Femur (tissue), 1 donor: ENCODE data around the gene JADE2.

Experiments
- DNase-seq: peaks from one replicate; pipeline ENCODE4 v3.0.0-alpha.2; 2017

JADE2 gene

GRCh38 chr5:134571693-134572405 is 46.4 kb downstream of the JADE2 start:
- no peak for DNase-seq

- no peak for DNase-seq
These were observed 47.3 kb downstream of the JADE2 start for GRCh38 chr5:134572811-134573210.

- DNase-seq = no peak
These were observed 49.1 kb downstream of the JADE2 start for GRCh38 chr5:134574521-134574920.

GRCh38 chr5:134575316-134575715 is 49.8 kb downstream of the JADE2 start:
- no peak for DNase-seq

- DNase-seq = no peak
These were observed 51.0 kb downstream of the JADE2 start for GRCh38 chr5:134576386-134577021.

- DNase-seq = no peak
These were observed 51.7 kb downstream of the JADE2 start for GRCh38 chr5:134577022-134577795.

GRCh38 chr5:134577796-134578577 is 52.5 kb downstream of the JADE2 start:
- DNase-seq = peak; percentile 83

- DNase-seq = no peak
These were observed 53.3 kb downstream of the JADE2 start for GRCh38 chr5:134578578-134579283.

GRCh38 chr5:134579284-134579771 is 53.9 kb downstream of the JADE2 start:
- DNase-seq = no peak

GRCh38 chr5:134580001-134580460 is 54.6 kb downstream of the JADE2 start:
- no peak for DNase-seq

GRCh38 chr5:134581241-134581981 is 55.9 kb downstream of the JADE2 start:
- DNase-seq = peak; percentile 12

- no peak for DNase-seq
These were observed 56.8 kb downstream of the JADE2 start for GRCh38 chr5:134582281-134582680.

GRCh38 chr5:134582941-134583340 is 57.5 kb downstream of the JADE2 start:
- DNase-seq = peak; percentile 2

- peak; percentile 2 for DNase-seq
These were observed 58.3 kb downstream of the JADE2 start for GRCh38 chr5:134583766-134584165.

GRCh38 chr5:134584662-134585061 is 59.2 kb downstream of the JADE2 start:
- peak; percentile 8 for DNase-seq

- no peak for DNase-seq
These were observed 60.5 kb downstream of the JADE2 start for GRCh38 chr5:134585966-134586365.

GRCh38 chr5:134586866-134587524 is 61.5 kb downstream of the JADE2 start:
- peak; percentile 71 for DNase-seq

GRCh38 chr5:134590992-134591659 is 65.7 kb downstream of the JADE2 start:
- DNase-seq = no peak

- no peak for DNase-seq
These were observed 66.8 kb downstream of the JADE2 start for GRCh38 chr5:134592141-134592746.

GRCh38 chr5:134594336-134594735 is 68.9 kb downstream of the JADE2 start:
- no peak for DNase-seq
